Trophoblast cell (in vitro differentiated cells and primary cell): ENCODE results near the gene STAC2.

Source experiments
- DNase-seq, 2 donors: peaks; one replicate each; pipeline ENCODE4 v3.0.0-alpha.2; 2016
- H2AFZ ChIP-seq: 2 replicates; pipeline ENCODE4 v1.6.1; 2013; ENCODE audit warnings: low read length, moderate library complexity, mild to moderate bottlenecking; ENCODE audit not compliant: insufficient read depth, poor library complexity
- H2AK5ac ChIP-seq: 2 replicates; pipeline ENCODE4 v1.6.1; 2013; ENCODE audit warnings: mild to moderate bottlenecking, low read length
- H2BK120ac ChIP-seq: 2 replicates; pipeline ENCODE4 v1.6.1; 2013; ENCODE audit warnings: low read length, mild to moderate bottlenecking, moderate library complexity; ENCODE audit not compliant: insufficient read depth, poor library complexity
- H2BK12ac ChIP-seq: 2 replicates; pipeline ENCODE4 v1.6.1; 2013; ENCODE audit warnings: mild to moderate bottlenecking, low read length, moderate library complexity
- H2BK5ac ChIP-seq: 2 replicates; pipeline ENCODE4 v1.6.1; 2013; ENCODE audit warnings: low read length, low read depth, moderate library complexity, mild to moderate bottlenecking; ENCODE audit not compliant: poor library complexity
- H3K14ac ChIP-seq: 2 replicates; pipeline ENCODE4 v1.6.1; 2013; ENCODE audit warnings: mild to moderate bottlenecking, low read length
- H3K18ac ChIP-seq: 2 replicates; pipeline ENCODE4 v1.6.1; 2013; ENCODE audit warnings: mild to moderate bottlenecking, low read length
- H3K23ac ChIP-seq: 2 replicates; pipeline ENCODE4 v1.6.1; 2013; ENCODE audit warnings: low read length
- H3K27ac ChIP-seq: 2 replicates; pipeline ENCODE4 v1.5.1; 2013; ENCODE audit warnings: low read depth, mild to moderate bottlenecking, inconsistent platforms, low read length, moderate library complexity
- H3K27me3 ChIP-seq: 2 replicates; pipeline ENCODE4 v1.6.1; 2013; ENCODE audit warnings: inconsistent platforms, mild to moderate bottlenecking, low read length, moderate library complexity; ENCODE audit not compliant: insufficient read depth
- H3K36me3 ChIP-seq, 2 experiments: 1 replicate in 1 of 2; 2 replicates in 1 of 2; pipeline ENCODE4 v1.6.1; 2013; ENCODE audit warnings: low read length in 2 of 2, mild to moderate bottlenecking in 2 of 2, moderate library complexity in 1 of 2; ENCODE audit not compliant: insufficient read depth in 2 of 2, control insufficient read depth in 1 of 2
- H3K4ac ChIP-seq: 2 replicates; pipeline ENCODE4 v1.6.1; 2013; ENCODE audit warnings: low read depth, mild to moderate bottlenecking, low read length, moderate library complexity
- H3K4me1 ChIP-seq, 2 experiments: 1 replicate in 1 of 2; 2 replicates in 1 of 2; pipeline ENCODE4 v1.6.1; 2013; ENCODE audit warnings: low read length in 2 of 2, mild to moderate bottlenecking in 2 of 2, moderate library complexity in 1 of 2; ENCODE audit not compliant: insufficient read depth in 2 of 2, control insufficient read depth in 1 of 2
- H3K4me2 ChIP-seq: 2 replicates; pipeline ENCODE4 v1.6.1; 2013; ENCODE audit warnings: inconsistent platforms, mild to moderate bottlenecking, low read length, moderate library complexity
- H3K4me3 ChIP-seq: 2 replicates; pipeline ENCODE4 v1.5.1; 2013; ENCODE audit warnings: mild to moderate bottlenecking, low read depth, low read length, inconsistent platforms
- H3K79me1 ChIP-seq: one replicate; pipeline ENCODE4 v1.6.1; 2013; ENCODE audit warnings: low read length
- H3K79me2 ChIP-seq: 2 replicates; pipeline ENCODE4 v1.6.1; 2013; ENCODE audit warnings: low read length, mild to moderate bottlenecking; ENCODE audit not compliant: control insufficient read depth, insufficient read depth, poor library complexity
- H3K9ac ChIP-seq: 2 replicates; pipeline ENCODE4 v1.6.1; 2013; ENCODE audit warnings: mild to moderate bottlenecking, low read length
- H3K9me3 ChIP-seq: 2 replicates; pipeline ENCODE4 v1.6.1; 2013; ENCODE audit warnings: low read depth, mild to moderate bottlenecking, control low read depth, inconsistent platforms, low read length; ENCODE audit not compliant: insufficient read depth
- H4K12ac ChIP-seq: 2 replicates; pipeline ENCODE4 v1.6.1; 2013; ENCODE audit warnings: low read depth, mild to moderate bottlenecking, low read length, moderate library complexity
- H4K8ac ChIP-seq: 2 replicates; pipeline ENCODE4 v1.6.1; 2013; ENCODE audit warnings: low read depth, mild to moderate bottlenecking, low read length, moderate library complexity
- H4K91ac ChIP-seq: one replicate; pipeline ENCODE4 v1.6.1; 2013; ENCODE audit warnings: low read depth, mild to moderate bottlenecking, low read length, moderate library complexity
- WGBS: extraction: QIAGEN DNeasy Blood & Tissue Kit; methylation state at CpG from one replicate; pipeline ENCODE4 v1.1.7; 2013; ENCODE audit warnings: missing lambda C conversion rate; ENCODE audit not compliant: insufficient read length, insufficient coverage; ENCODE audit errors: extremely low coverage; 5-methylcytosine and 5-hydroxymethylcytosine counted together

STAC2 gene

GRCh38 chr17:39205112-39205526 lies 20.6 kb downstream of the STAC2 start:
- Histone ChIP-seq H3K4me1 (peaks cover 4 to 7% of the 10 kb centered on the region in 2 experiments), H2BK120ac (no peak overlapping the region), H3K18ac (no peak overlapping the region), H3K4me2 (no peak overlapping the region), H3K9me3 (peaks cover 2% of the 10 kb centered on the region), H4K91ac (no peak overlapping the region), H2AFZ (no peak overlapping the region), H2BK12ac (no peak overlapping the region), H3K4me3 (no peak overlapping the region), H3K4ac (no peak overlapping the region), H3K79me1 (peaks cover 5% of the 10 kb centered on the region), H4K12ac (no peak overlapping the region), H3K36me3 (peaks cover 31 to 41% of the 10 kb centered on the region in 2 experiments), H3K27ac (no peak overlapping the region), H3K9ac (no peak overlapping the region), H3K27me3 (peaks cover 13% of the 10 kb centered on the region), H2BK5ac (no peak overlapping the region), H2AK5ac (no peak overlapping the region), H3K23ac (no peak overlapping the region), H4K8ac (no peak overlapping the region), H3K14ac (no peak overlapping the region), H3K79me2 (peaks cover 7% of the 10 kb centered on the region)
- no peak for DNase-seq
- WGBS = no CpG with 5 or more reads among the region's 3 CpGs

GRCh38 chr17:39204245-39204644 lies 21.5 kb downstream of the STAC2 start:
- Histone ChIP-seq H3K79me1 (peaks cover 7% of the 10 kb centered on the region), H3K4ac (no peak overlapping the region), H4K12ac (no peak overlapping the region), H3K18ac (no peak overlapping the region), H2BK12ac (no peak overlapping the region), H3K9me3 (peaks cover 2% of the 10 kb centered on the region), H3K14ac (no peak overlapping the region), H2AFZ (no peak overlapping the region), H2BK5ac (no peak overlapping the region), H3K27ac (no peak overlapping the region), H3K4me2 (no peak overlapping the region), H3K9ac (no peak overlapping the region), H3K4me3 (no peak overlapping the region), H3K4me1 (peaks cover 4 to 7% of the 10 kb centered on the region in 2 experiments), H3K23ac (no peak overlapping the region), H4K8ac (no peak overlapping the region), H3K36me3 (peaks cover 31 to 41% of the 10 kb centered on the region in 2 experiments), H2AK5ac (no peak overlapping the region), H2BK120ac (no peak overlapping the region), H4K91ac (no peak overlapping the region), H3K79me2 (peaks cover 9% of the 10 kb centered on the region), H3K27me3 (peaks cover 4% of the 10 kb centered on the region)
- no peak for DNase-seq
- WGBS = no CpG with 5 or more reads among the region's 8 CpGs

GRCh38 chr17:39200957-39201510 lies 24.7 kb downstream of the STAC2 start:
- peak overlapping the region; percentile 80 for H3K27ac ChIP-seq
- no peak overlapping the region for H4K91ac ChIP-seq
- no CpG with 5 or more reads among the region's 11 CpGs for WGBS
- no peak overlapping the region for H2BK120ac ChIP-seq
- DNase-seq = no peak
- H3K79me2 ChIP-seq = peaks cover 9% of the 10 kb centered on the region
- H3K4me1 ChIP-seq = peaks cover 12 to 17% of the 10 kb centered on the region in 2 experiments
- peak overlapping the region; percentile 41 for H3K4ac ChIP-seq
- no peak overlapping the region for H2AFZ ChIP-seq
- H3K27me3 ChIP-seq = no peaks in the 10 kb centered on the region
- no peak overlapping the region for H3K23ac ChIP-seq
- H3K14ac ChIP-seq = no peak overlapping the region
- peaks cover 31 to 41% of the 10 kb centered on the region in 2 experiments for H3K36me3 ChIP-seq
- no peak overlapping the region for H3K18ac ChIP-seq
- H3K9me3 ChIP-seq = no peaks in the 10 kb centered on the region
- peak overlapping the region; percentile 47 for H4K8ac ChIP-seq
- H3K4me2 ChIP-seq = peak overlapping the region; percentile 89
- peaks cover 7% of the 10 kb centered on the region for H3K79me1 ChIP-seq
- no peak overlapping the region for H2BK12ac ChIP-seq
- H4K12ac ChIP-seq = peak overlapping the region; percentile 41
- no peak overlapping the region for H2AK5ac ChIP-seq
- H2BK5ac ChIP-seq = no peak overlapping the region
- H3K9ac ChIP-seq = peak overlapping the region; percentile 100
- peak overlapping the region; percentile 59 for H3K4me3 ChIP-seq

- Histone ChIP-seq H4K12ac (peak within 1 kb of the TSS; percentile 88), H3K9ac (peak within 1 kb of the TSS; percentile 100), H2BK5ac (peak within 1 kb of the TSS; percentile 89), H3K27ac (peak within 1 kb of the TSS; percentile 80), H3K18ac (peak within 1 kb of the TSS; percentile 92), H2AFZ (peak within 1 kb of the TSS; percentile 78), H4K8ac (peak within 1 kb of the TSS; percentile 93), H3K4ac (peak within 1 kb of the TSS; percentile 98), H3K4me2 (peak within 1 kb of the TSS; percentile 89), H3K79me2 (peaks cover 9% of the 10 kb centered on the region), H3K23ac (no peak within 1 kb of the TSS), H3K4me3 (peak within 1 kb of the TSS; percentile 96), H2AK5ac (peak within 1 kb of the TSS; percentile 80), H3K36me3 (peaks cover 31 to 41% of the 10 kb centered on the region in 2 experiments), H3K14ac (peak within 1 kb of the TSS; percentile 97), H3K27me3 (no peaks in the 10 kb centered on the region), H2BK12ac (no peak within 1 kb of the TSS), H3K79me1 (peaks cover 7% of the 10 kb centered on the region), H2BK120ac (peak within 1 kb of the TSS; percentile 78), H3K9me3 (no peaks in the 10 kb centered on the region), H4K91ac (peak within 1 kb of the TSS; percentile 85), H3K4me1 (peaks cover 12 to 17% of the 10 kb centered on the region in 2 experiments)
- DNase-seq = peak; percentile 40 to 50
- no CpG with 5 or more reads among the region's 52 CpGs for WGBS
Measured at GRCh38 chr17:39200070-39200879, 25.5 kb downstream of the STAC2 start, which contains the start of gene RPL19. Gene RPL19 (plus strand): TSS chr17:39200283. CDS start chr17:39200345, 62 bp downstream.
